GM12801 (cell line): ENCODE results near the gene GALR3.

Experiments
- CTCF ChIP-seq: IDR thresholded peaks from one replicate; pipeline ENCODE4 v1.5.1; 2011; ENCODE audit warnings: control low read depth; ENCODE audit not compliant: insufficient read length; ENCODE audit errors: extremely low read depth

Gene GALR3

GRCh38 chr22:37805810-37806277 is 17.3 kb upstream of the GALR3 start:
- no peak for TF ChIP-seq CTCF

DNA sequence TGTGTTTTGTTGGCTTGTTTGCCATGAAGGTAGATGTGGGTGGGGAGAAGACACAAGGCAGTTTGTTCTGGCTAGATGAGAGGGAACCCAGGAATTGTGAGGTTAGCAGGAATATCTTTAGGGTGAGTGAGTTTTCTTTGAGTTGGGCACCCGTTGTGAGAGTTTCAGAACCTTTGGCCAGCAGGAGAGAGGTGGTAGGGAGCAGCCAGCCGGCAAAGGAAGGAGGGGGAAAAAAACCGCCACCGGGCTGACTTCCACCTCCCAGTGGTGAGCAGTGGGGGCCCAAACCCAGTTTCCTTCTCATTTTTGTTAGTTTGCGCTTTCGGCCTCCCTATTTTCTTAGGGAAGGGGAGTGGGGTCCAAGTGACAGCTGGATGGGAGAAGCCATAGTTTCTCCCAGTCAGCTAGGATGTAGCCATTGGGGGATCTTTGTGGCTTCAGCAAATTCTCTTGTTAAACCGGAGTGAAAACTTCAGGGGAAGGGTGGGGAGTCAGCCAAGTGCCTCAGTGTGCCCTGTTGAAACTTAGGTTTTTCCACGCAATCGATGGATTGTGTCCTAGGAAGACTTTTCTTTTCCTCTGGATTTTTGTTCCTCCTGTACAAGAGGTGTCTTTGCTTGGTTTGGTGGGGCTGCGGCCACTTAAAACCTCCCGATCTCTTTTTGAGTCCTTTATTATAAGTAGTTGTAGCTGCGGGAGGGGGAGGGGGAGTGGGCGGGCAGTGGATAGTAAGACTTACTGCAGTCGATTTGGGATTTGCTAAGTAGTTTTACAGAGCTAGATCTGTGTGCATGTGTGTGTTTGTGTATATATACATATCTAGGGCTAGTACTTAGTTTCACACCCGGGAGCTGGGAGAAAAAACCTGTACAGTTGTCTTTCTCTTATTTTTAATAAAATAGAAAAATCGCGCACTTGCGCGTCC is 16.5 kb upstream of the GALR3 start:
- TF ChIP-seq CTCF = no peak

DNA sequence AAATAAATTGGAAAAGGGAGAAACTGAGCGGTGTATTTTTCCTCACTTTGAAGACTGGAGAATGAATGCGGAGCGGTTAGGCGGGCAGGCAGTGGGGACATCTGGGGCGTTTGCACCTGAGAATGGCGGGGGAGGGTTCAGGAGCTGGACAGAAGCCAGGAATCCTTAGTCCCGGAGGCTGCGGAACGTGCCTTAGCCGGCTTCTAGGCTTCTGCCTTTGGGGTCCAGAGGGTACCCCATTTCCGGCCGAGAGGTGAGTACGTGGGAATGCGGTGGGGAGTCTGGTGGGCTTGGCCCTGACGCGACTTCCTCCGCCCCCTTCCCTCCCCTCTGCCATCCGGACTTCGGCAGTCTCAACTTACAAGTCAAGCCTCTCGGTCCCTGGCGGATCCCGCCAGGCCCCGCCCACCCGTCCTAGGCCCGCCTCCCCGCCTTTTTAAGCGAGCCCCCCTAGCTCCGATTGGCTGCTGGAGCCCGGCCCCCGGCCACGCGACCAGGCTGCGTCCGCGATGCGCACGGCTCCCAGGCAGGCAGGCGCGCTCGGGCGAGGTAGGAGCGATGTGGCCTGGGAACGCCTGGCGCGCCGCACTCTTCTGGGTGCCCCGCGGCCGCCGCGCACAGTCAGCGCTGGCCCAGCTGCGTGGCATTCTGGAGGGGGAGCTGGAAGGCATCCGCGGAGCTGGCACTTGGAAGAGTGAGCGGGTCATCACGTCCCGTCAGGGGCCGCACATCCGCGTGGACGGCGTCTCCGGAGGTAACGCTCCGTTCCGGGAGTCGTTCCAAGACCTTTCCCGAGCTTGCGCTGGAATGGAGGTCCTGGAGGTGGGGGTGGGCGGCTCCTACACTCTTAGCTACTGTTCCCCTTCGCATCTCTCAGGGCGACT is 15.5 kb upstream of the GALR3 start, which contains the start of gene GCAT:
Gene GCAT, plus strand, starts transcription at position 525 of the 884 bp plus-strand sequence. Its CDS starts 34 bp downstream, at position 559.
- no peak for TF ChIP-seq CTCF

DNA sequence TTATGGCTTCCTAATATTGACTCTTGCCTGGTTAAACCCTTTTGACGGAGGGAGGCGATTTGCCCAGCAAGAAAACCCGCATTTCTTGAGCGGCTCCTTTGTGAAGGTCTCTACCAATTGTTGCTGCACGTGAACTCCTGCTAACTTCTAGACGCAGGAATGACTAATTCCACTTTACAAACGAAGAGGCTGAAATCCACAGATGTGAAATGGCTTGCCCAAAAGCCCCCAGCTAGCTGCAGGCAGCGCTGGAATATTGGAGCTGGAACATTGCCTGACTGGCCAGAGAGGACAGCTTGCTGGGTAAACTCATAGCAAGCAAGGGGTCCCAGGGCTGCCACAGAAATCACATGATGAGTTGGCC is 14.9 kb upstream of the GALR3 start:
- no peak for TF ChIP-seq CTCF

GRCh38 chr22:37809672-37810333 is 13.4 kb upstream of the GALR3 start:
- no peak for TF ChIP-seq CTCF

DNA sequence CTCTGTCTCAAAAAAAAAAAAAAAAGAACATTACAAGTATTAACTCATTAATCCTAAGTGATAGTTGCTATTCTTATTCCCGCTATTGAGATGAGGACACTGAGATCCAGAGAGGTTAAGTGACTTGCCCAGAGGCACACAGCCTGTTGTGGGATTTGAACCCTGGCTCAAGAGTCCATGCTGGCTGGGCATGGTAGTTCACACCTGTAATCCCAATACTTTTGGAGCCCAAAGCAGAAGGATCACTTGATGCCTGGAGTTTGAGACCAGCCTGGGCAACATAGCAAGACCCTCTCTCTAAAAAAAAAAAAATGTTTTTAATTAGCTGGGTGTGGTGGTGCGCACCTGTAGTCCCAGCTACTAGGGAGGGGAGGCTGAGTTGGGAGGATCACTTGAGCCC is 11.3 kb upstream of the GALR3 start:
- TF ChIP-seq CTCF = no peak
